Measurements from ENCODE around the gene PDPK1. TPM values are rescaled to one million over a fixed set of nuclear protein-coding genes. Genes with fewer than 3 reads are reported as not detected.

Gene PDPK1
- total and polyA plus RNA-seq, 12 donors: 23.9 to 69.7 (median 41.0) TPM

DNA sequence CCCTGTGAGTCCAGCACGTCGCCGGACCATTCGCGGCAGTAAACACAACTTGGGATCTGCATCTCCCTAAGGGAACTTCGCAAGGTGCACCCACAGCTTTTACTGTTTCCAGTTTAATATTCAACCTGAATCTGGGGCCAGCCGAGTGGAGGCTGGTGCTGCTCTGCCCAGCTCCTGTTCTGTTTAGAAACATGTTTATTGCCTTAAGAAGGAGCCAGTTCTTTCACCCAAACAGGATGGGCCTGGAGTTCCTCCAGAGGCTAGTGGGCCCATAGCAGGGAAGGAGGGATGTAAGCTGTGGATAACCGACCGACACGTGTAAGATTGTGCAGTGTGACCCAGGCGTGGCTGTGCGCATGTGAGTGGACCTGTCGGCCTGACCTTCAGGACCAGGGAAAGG, 45.5 kb upstream of the PDPK1 start:
- Histone ChIP-seq H3K4me3 (no peak overlapping the region), H3K9me3 (replicated peaks in 1 of 3) (no peaks in the 10 kb centered on the region), H3K27me3 (no peaks in the 10 kb centered on the region), H3K36me3 (replicated peaks in 1 of 2) (peaks cover 0 to 9% of the 10 kb centered on the region in 2 donors), H3K4me1 (replicated peaks in 1 of 2) (peaks cover 0 to 4% of the 10 kb centered on the region in 2 donors), H3K27ac (no peak overlapping the region)
- intact Hi-C loops (cut with DNase I): loop anchor here (10.0 kb wide), 2 partner anchors 157 to 197 kb away; no protein-coding TSS in a partner anchor
- TF ChIP-seq, protein P1, sequence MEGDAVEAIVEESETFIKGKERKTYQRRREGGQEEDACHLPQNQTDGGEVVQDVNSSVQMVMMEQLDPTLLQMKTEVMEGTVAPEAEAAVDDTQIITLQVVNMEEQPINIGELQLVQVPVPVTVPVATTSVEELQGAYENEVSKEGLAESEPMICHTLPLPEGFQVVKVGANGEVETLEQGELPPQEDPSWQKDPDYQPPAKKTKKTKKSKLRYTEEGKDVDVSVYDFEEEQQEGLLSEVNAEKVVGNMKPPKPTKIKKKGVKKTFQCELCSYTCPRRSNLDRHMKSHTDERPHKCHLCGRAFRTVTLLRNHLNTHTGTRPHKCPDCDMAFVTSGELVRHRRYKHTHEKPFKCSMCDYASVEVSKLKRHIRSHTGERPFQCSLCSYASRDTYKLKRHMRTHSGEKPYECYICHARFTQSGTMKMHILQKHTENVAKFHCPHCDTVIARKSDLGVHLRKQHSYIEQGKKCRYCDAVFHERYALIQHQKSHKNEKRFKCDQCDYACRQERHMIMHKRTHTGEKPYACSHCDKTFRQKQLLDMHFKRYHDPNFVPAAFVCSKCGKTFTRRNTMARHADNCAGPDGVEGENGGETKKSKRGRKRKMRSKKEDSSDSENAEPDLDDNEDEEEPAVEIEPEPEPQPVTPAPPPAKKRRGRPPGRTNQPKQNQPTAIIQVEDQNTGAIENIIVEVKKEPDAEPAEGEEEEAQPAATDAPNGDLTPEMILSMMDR (IDR thresholded peaks at IDR 0.05): no peak
- no peak for TF ChIP-seq POLR2A (IDR thresholded peaks at IDR 0.05)
- WGBS, 4 donors: 82 to 93% (median 90%) methylated on average over 10 to 13 of the region's 13 CpGs
- DNase-seq: no peak

DNA sequence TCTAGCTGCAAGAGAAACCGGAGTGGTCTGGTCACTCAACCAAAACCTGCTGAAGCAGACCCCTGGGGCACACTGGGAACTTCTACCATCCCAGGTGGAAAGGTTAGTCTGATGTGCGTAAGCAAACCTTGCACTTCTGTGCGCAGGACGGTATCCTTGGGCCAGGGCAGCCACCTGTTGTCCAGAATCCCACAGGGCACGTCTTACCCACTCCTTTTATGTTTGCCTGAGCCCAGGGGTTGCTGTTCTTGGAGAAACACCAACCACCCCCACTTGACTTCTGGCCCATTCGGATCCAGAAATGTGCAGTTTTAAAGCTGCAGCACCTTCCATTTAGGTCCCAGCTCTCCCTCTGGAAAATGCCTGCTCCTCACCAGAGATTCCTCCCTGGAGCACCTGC, 44.2 kb upstream of the PDPK1 start:
- WGBS, 4 donors: 86 to 93% (median 89%) methylated on average over 5 to 6 of the region's 6 CpGs
- intact Hi-C loops (cut with DNase I): loop anchor here (10.0 kb wide), 2 partner anchors 159 to 199 kb away; no protein-coding TSS in a partner anchor
- H3K4me3 ChIP-seq: no peak overlapping the region
- DNase-seq: no peak
- H3K36me3 ChIP-seq (replicated peaks in 1 of 2): peaks cover 0 to 9% of the 10 kb centered on the region in 2 donors
- H3K27ac ChIP-seq: no peak overlapping the region
- TF ChIP-seq, protein P1 (IDR thresholded peaks at IDR 0.05): no peak
- no peak for TF ChIP-seq POLR2A (IDR thresholded peaks at IDR 0.05)
- H3K4me1 ChIP-seq (replicated peaks in 1 of 2): peaks cover 0 to 15% of the 10 kb centered on the region in 2 donors
- H3K27me3 ChIP-seq: no peaks in the 10 kb centered on the region
- H3K9me3 ChIP-seq (replicated peaks in 1 of 3): no peaks in the 10 kb centered on the region

DNA sequence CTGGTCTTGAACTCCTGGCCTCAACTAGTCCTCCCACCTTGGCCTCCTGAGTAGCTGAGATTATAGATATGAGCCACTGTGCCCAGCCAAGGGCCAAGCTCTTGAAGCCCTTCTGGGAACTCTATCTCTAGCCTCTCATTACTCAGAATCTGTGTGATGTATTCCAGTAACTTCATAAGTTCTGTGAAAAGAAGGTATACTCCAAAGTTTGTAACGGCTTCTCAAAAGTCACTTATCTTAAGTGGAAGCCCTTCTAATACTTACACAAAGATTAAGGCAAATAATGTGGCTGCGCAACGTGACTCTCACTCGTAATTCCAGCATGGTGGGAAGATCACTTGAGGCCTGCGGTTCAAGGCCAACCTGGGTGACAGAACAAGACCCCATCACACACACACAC, 43.2 kb upstream of the PDPK1 start:
- Histone ChIP-seq H3K27me3 (no peaks in the 10 kb centered on the region), H3K36me3 (replicated peaks in 1 of 2) (peaks cover 0 to 9% of the 10 kb centered on the region in 2 donors), H3K9me3 (replicated peaks in 1 of 3) (no peaks in the 10 kb centered on the region), H3K4me3 (no peak overlapping the region), H3K27ac (no peak overlapping the region), H3K4me1 (replicated peaks in 1 of 2) (peaks cover 0 to 15% of the 10 kb centered on the region in 2 donors)
- 86 to 93% (median 89%) methylated on average over 5 of the region's 5 CpGs for WGBS, 4 donors
- intact Hi-C loops (cut with DNase I): loop anchor here (5.0 to 10.0 kb wide), 3 partner anchors 47 to 200 kb away; no protein-coding TSS in a partner anchor
- DNase-seq: no peak
- TF ChIP-seq POLR2A (IDR thresholded peaks at IDR 0.05): no peak
- TF ChIP-seq, protein P1 (IDR thresholded peaks at IDR 0.05): no peak

DNA sequence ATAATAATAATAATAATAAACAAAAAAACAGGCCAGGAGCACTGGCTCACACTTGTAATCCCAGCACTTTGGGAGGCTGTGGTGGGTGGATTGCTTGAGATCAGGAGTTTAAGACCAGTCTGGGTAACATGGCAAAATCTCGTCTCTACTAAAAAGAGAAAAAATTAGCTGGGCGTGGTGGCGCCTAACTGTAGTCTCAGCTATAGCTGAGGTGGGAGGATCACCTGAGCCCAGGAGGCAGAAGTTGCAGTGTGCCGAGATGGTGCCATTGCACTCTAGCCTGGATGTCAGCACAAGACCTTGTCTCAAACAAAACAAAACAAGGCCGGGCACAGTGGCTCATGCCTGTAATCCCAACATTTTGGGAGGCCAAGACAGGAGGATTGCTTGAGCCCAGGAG, 42.8 kb upstream of the PDPK1 start:
- Histone ChIP-seq H3K27me3 (no peaks in the 10 kb centered on the region), H3K4me1 (replicated peaks in 1 of 2) (peaks cover 0 to 15% of the 10 kb centered on the region in 2 donors), H3K36me3 (replicated peaks in 1 of 2) (peaks cover 0 to 9% of the 10 kb centered on the region in 2 donors), H3K4me3 (no peak overlapping the region), H3K27ac (no peak overlapping the region), H3K9me3 (replicated peaks in 1 of 3) (no peaks in the 10 kb centered on the region)
- no peak for TF ChIP-seq POLR2A (IDR thresholded peaks at IDR 0.05)
- TF ChIP-seq, protein P1 (IDR thresholded peaks at IDR 0.05): no peak
- WGBS, 4 donors: 83 to 95% (median 88%) methylated on average over 5 of the region's 5 CpGs
- no peak for DNase-seq
- intact Hi-C loops (cut with DNase I): loop anchor here (5.0 to 10.0 kb wide), 3 partner anchors 48 to 200 kb away; no protein-coding TSS in a partner anchor
